ENCODE measurements around the gene ACSF3. TPM values are rescaled to one million over a fixed set of nuclear protein-coding genes. Genes with fewer than 3 reads are reported as not detected.
"Not testable (repeated sequence)": the region's sequence is repeated elsewhere in the genome, so short reads cannot be mapped to it uniquely, and the experiment has no call there.

The ACSF3 gene
- total RNA-seq, 4 donors from 2014 or later, result 29.9 to 48.0 (median 40.3) TPM

DNA sequence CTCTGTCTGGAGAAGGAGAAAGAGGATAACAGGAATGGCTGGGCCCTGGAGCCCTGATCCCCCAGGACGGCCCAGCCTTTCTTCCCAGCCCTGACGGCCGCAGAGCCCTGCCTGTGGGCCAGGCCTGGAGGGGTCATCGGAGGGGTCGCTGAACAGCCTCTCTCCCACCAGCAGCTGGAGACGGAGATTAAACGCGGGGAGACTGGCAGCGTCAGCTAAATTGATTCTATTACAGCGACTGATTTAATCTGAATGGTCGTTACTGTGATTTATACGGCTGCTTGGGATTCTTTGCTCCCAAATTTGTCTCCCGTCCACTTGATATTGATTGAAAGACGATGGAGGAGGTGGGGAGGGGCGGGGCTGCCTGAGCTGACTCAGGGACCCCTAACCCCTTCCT, 70.8 kb downstream of the ACSF3 start:
- H3K4me1 ChIP-seq, result peaks cover 0 to 19% (median 7%) of the 10 kb centered on the region in 4 donors
- no peak for DNase-seq (ENCODE audit: low spot score in 2 of 2)
- WGBS, 2 donors, result 38 to 51% methylated on average over 13 to 15 of the region's 15 CpGs

DNA sequence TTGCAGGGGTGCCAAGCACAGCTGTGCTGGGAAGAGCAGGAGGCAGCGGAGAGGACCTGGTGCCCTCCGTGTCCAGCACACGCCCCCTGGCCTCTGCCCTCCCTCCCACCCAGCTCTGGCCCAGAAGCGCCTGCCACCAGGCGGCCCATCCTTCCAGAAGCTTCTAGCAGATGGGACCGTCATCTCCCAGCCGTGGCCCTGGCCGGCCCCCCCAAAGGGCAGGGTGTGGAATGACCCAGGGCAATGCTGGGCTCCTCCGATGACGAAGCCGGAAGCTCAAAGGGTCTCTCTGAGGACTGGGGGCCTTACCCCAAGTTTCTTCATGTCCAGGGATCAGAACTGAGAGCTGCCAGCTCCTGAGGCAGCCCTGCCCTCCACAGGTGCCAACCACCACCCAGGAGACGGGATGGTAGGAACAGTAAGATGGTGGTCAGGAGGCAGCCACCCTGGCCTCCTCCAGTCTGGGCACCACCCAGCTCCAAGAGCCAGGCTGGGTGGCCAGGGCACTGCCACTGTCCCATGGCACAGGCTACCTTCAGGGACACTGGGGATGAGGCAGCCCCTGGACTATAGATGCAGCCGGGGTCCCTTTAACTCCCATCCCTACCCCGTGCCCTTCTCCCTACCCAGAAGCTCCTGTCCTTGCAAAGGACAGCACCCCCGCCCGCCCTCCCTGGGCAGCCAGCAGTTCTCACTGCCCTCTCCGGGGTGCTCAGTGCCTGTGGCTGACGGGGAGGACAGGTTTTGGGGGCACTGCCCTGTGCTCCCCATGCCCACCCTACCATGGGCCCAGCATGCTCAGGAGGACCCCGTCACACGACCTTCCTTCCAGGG, 71.4 kb downstream of the ACSF3 start:
- Histone ChIP-seq H3K27me3 (peaks cover 0 to 46% of the 10 kb centered on the region in 2 donors), H3K36me3 (no peaks in the 10 kb centered on the region), H3K27ac (peak overlapping the region in 1 of 4 donors; percentile 30), H3K4me1 (peaks cover 0 to 19% (median 8%) of the 10 kb centered on the region in 4 donors), H3K4me3 (no peak overlapping the region), H3K9me3 (no peaks in the 10 kb centered on the region)
- 59 to 79% methylated on average over 15 to 20 of the region's 20 CpGs for WGBS, 2 donors
- no peak for DNase-seq (ENCODE audit: low spot score in 2 of 2)
- TF ChIP-seq EP300 (IDR thresholded peaks at IDR 0.05) (no peak), CTCF (IDR thresholded peaks at IDR 0.05) (no peak), POLR2A (IDR thresholded peaks at IDR 0.05) (no peak)

More for the DNA sequence above, 70.8 kb downstream of the ACSF3 start:
- no peaks in the 10 kb centered on the region for H3K9me3 ChIP-seq
- no peak overlapping the region for H3K4me3 ChIP-seq
- TF ChIP-seq EP300 (IDR thresholded peaks at IDR 0.05), result no peak
- H3K27ac ChIP-seq, result peak overlapping the region in 1 of 4 donors; percentile 30
- peaks cover 0 to 40% of the 10 kb centered on the region in 2 donors for H3K27me3 ChIP-seq
- no peaks in the 10 kb centered on the region for H3K36me3 ChIP-seq

- H3K27me3 ChIP-seq, result peaks cover 0 to 52% of the 10 kb centered on the region in 2 donors
- 65 to 72% methylated on average over 6 to 10 of the region's 10 CpGs for WGBS, 2 donors
- H3K4me1 ChIP-seq, result peaks cover 0 to 23% (median 11%) of the 10 kb centered on the region in 4 donors
- H3K9me3 ChIP-seq; H3K4me3 ChIP-seq; H3K36me3 ChIP-seq; DNase-seq (ENCODE audit: low spot score in 2 of 2); H3K27ac ChIP-seq: not testable (repeated sequence)
These were observed 72.0 kb downstream of the ACSF3 start for GRCh38 chr16:89165681-89165979.

DNA sequence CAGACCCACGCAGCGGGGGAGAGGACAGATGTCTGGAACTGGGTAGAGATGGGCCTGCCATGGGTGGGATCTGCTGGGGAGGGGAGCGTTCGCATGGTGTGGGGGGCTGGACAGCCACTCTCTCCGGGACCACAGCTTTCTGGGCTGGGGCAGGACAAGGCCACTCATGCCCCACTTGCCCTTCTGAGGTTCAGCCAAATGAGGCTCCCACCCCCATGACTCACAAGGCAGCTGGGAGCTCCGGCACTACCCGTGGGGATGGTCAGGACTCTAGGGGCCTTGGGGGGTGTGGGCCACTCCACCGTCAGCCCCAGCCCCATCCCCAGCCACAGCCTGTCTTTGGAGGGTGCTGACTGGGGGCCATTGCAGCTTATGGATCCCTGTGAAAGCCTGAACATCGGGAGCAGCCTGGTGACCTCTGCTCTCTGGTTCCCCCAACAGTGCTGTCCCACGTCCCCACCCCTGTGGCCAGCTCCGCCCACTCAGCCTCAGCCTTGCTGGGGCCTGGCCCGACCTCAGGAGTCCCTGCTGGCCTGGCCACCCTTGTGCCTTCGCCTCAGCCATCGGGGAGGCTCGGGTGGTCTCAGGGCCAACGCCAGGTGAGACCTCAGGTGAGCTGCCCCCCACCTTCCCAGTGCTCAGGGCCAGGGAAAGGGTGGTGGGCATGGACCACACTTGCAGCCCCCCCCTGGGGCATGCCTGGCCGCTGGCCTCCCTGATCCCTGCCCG, 73.2 kb downstream of the ACSF3 start:
- Histone ChIP-seq H3K27ac (no peak overlapping the region), H3K9me3 (no peaks in the 10 kb centered on the region), H3K4me1 (peaks cover 3 to 35% (median 17%) of the 10 kb centered on the region in 4 donors), H3K36me3 (no peaks in the 10 kb centered on the region), H3K4me3 (no peak overlapping the region), H3K27me3 (peaks cover 0 to 60% of the 10 kb centered on the region in 2 donors)
- DNase-seq (ENCODE audit: low spot score in 2 of 2), result no peak
- WGBS, 2 donors, result 60 to 64% methylated on average over 12 to 14 of the region's 18 CpGs
- no peak for TF ChIP-seq CTCF (IDR thresholded peaks at IDR 0.05)
- TF ChIP-seq EP300 (IDR thresholded peaks at IDR 0.05), result no peak
- no peak for TF ChIP-seq POLR2A (IDR thresholded peaks at IDR 0.05)

DNA sequence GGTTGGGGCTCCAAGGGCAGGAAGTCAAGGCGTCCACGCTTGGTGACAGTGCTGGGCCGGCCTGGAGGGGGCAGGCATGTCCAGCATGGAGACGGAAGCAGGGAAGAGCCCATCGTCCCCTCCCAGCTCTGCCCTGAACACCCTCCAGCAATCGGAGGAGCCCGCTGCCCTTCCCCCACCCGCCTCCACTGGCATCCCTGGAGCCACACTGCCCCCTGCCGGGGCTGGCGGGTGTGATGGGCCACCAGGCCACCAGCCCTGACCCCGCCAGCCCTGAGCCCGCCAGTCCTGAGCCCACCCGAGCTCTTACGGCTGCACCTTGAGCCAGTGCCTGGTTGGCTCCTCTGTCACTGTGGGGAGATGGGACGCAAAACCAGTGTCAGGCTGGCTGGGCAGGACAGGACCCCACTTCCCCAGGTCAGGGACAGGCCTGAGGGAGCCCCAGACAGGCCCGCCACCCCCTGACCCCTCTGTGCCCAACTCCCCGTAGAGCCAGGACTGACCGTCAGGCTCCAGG, 73.8 kb downstream of the ACSF3 start:
- DNase-seq (ENCODE audit: low spot score in 2 of 2), result peak; percentile 67 to 70
- TF ChIP-seq POLR2A (IDR thresholded peaks at IDR 0.05) (no peak), CTCF (IDR thresholded peaks at IDR 0.05) (peak; percentile 57 to 92 (median 75))
- Histone ChIP-seq H3K4me1 (peaks cover 3 to 41% (median 17%) of the 10 kb centered on the region in 4 donors), H3K36me3 (no peaks in the 10 kb centered on the region), H3K27me3 (peaks cover 0 to 59% of the 10 kb centered on the region in 2 donors), H3K9me3 (no peaks in the 10 kb centered on the region), H3K27ac (no peak overlapping the region), H3K4me3 (no peak overlapping the region)
- WGBS, 2 donors, result 0 to 20% methylated on average over 14 to 16 of the region's 18 CpGs
